H1 (cell line): ENCODE results near the gene KAT8. TPM values are rescaled to one million over a fixed set of nuclear protein-coding genes. Genes with fewer than 3 reads are reported as not detected.

Experiments used
- ASH2L ChIP-seq: fragments of 200-600, 300-600 bp; sonication (generic); IDR thresholded peaks from one replicate; pipeline ENCODE4 v1.7.1; 2017; ENCODE audit warnings: low read length
- CEBPB ChIP-seq: IDR thresholded peaks from 2 replicates; pipeline ENCODE4 v1.6.1; 2012; ENCODE audit warnings: low read depth, low read length
- CTBP2 ChIP-seq: IDR thresholded peaks from 2 replicates; pipeline ENCODE4 v1.7.0; 2011; ENCODE audit warnings: borderline replicate concordance, mild to moderate bottlenecking, moderate library complexity, mixed read lengths, low read length; ENCODE audit not compliant: insufficient read depth, insufficient read length
- E2F6 ChIP-seq: IDR thresholded peaks from 2 replicates; pipeline ENCODE4 v1.6.1; 2012; ENCODE audit warnings: inconsistent platforms
- SIRT6 ChIP-seq: IDR thresholded peaks from one replicate; pipeline ENCODE4 v1.7.1; 2012; ENCODE audit warnings: low read length, inconsistent platforms
- TAF1 ChIP-seq: IDR thresholded peaks from 2 replicates; pipeline ENCODE4 v1.6.1; 2011; ENCODE audit warnings: mild to moderate bottlenecking, low read depth, low read length
- TBP ChIP-seq: IDR thresholded peaks from 2 replicates; pipeline ENCODE4 v1.6.1; 2011; ENCODE audit warnings: low read depth, low read length, improper control_type of control experiment
- TCF12 ChIP-seq: IDR thresholded peaks from 2 replicates; pipeline ENCODE4 v1.6.1; 2011; ENCODE audit warnings: low read depth, mild to moderate bottlenecking, low read length
- polyA plus RNA-seq, 7 experiments: library from polyadenylated mRNA; depleted of rRNA in 3 of 7; stranded (reverse) in 5 of 7; unstranded in 2 of 7; fragments of >200 nt in 5 of 7; fragments of 200-250 nt in 2 of 7; gene quantifications; 1 replicate in 5 of 7; 2 replicates in 1 of 7; 4 replicates in 1 of 7; pipeline versions ENCODE4 v1.2.1 to v1.2.3, GENCODE V29; 2011 to 2013; ENCODE audit warnings: missing spikeins in 2 of 7, mixed read lengths in 2 of 7
- total RNA-seq: library from RNA; stranded (reverse); fragmentation: NEBNext Ultra II Directional; extraction: Animal tissue kit (Norgen Biotek cat#: 25700); gene quantifications from 2 replicates; pipeline ENCODE4 v1.2.1, GENCODE V29; 2021

KAT8 gene
- total and polyA plus RNA-seq, 2 of the 8 experiments (the other 6 are each of a cell fraction or from before 2014, with no cell fraction given), result 52.6 to 61.6 TPM

DNA sequence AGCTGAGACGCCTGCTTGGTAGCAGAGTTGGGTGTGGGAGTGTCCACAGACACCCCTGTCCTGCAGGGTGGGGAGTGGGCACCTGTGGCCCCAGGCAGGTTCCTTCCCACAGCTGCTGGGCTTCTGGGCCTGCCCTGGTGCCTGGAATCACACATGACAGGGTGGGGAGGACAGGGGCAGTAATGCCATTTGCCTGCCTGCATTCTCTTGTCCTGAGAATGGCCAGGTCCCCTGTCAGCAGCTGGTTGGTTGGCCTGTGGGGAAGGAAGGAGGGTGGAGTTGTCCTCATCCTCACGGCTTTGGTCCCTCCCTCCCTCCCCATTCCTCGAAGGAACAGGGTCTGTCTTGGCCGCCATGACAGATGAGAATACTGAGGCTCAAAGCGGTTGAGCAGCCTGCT lies 33.9 kb upstream of the KAT8 start (continued):
- TF ChIP-seq SIRT6, result no peak
- no peak for TF ChIP-seq TBP
- TF ChIP-seq TAF1, result no peak
- no peak for TF ChIP-seq CEBPB
- TF ChIP-seq E2F6, result no peak
- TF ChIP-seq TCF12, result no peak
- no peak for TF ChIP-seq ASH2L
- TF ChIP-seq CTBP2, result no peak
